Fibroblast of lung (primary cell): ENCODE results near the gene SDC1. TPM values are rescaled to one million over a fixed set of nuclear protein-coding genes. Genes with fewer than 3 reads are reported as not detected.
A peak's percentile ranks its signal among the peaks of the same experiment; 100 is the strongest.

Experiments
- DNase-seq, 2 donors: peaks; one replicate each; pipeline versions ENCODE4 v3.0.0 to v3.0.0-alpha.2; 2010; ENCODE audit warnings: low read depth in 2 of 2
- H2AFZ ChIP-seq: 2 replicates; pipeline ENCODE4 v1.5.1; 2012; ENCODE audit warnings: low read length, control low read depth, inconsistent platforms
- H3K27ac ChIP-seq: 2 replicates; pipeline ENCODE4 v1.5.1; 2011; ENCODE audit warnings: low read length, control low read depth; ENCODE audit not compliant: insufficient read depth
- H3K27me3 ChIP-seq: 2 replicates; pipeline ENCODE4 v1.5.1; 2011; ENCODE audit warnings: mild to moderate bottlenecking, low read length; ENCODE audit not compliant: control insufficient read depth, insufficient read depth
- H3K36me3 ChIP-seq: 2 replicates; pipeline ENCODE4 v1.5.1; 2011; ENCODE audit warnings: low read length; ENCODE audit not compliant: control insufficient read depth, insufficient read depth
- H3K4me1 ChIP-seq: 2 replicates; pipeline ENCODE4 v1.5.1; 2011; ENCODE audit warnings: low read length; ENCODE audit not compliant: control insufficient read depth, insufficient read depth; ENCODE audit errors: extremely low read depth
- H3K4me2 ChIP-seq: 2 replicates; pipeline ENCODE4 v1.5.1; 2011; ENCODE audit warnings: low read length, control low read depth; ENCODE audit not compliant: insufficient read depth; ENCODE audit errors: extremely low read depth
- H3K4me3 ChIP-seq, 4 experiments: fragments of 200-600 bp in 1 of 4; sonication (generic) in 1 of 4; replicated peaks in 1 of 4; 2 replicates each; pipeline ENCODE4 v1.5.1; 2011 to 2016; ENCODE audit warnings: low read length in 4 of 4, low read depth in 3 of 4, mild to moderate bottlenecking in 3 of 4, control low read depth in 2 of 4, inconsistent platforms in 1 of 4, mixed read lengths in 1 of 4; ENCODE audit not compliant: insufficient read depth in 1 of 4; ENCODE audit errors: control extremely low read depth in 1 of 4
- H3K79me2 ChIP-seq: 2 replicates; pipeline ENCODE4 v1.5.1; 2012; ENCODE audit warnings: mild to moderate bottlenecking, low read length, inconsistent platforms; ENCODE audit not compliant: control insufficient read depth, insufficient read depth
- H3K9ac ChIP-seq: 2 replicates; pipeline ENCODE4 v1.5.1; 2011; ENCODE audit warnings: mild to moderate bottlenecking, low read length, control low read depth; ENCODE audit not compliant: insufficient read depth
- H3K9me3 ChIP-seq: 2 replicates; pipeline ENCODE4 v1.5.1; 2012; ENCODE audit warnings: low read depth, low read length; ENCODE audit not compliant: control insufficient read depth, insufficient read depth
- H4K20me1 ChIP-seq: 2 replicates; pipeline ENCODE4 v1.5.1; 2011; ENCODE audit warnings: low read length; ENCODE audit not compliant: control insufficient read depth, insufficient read depth; ENCODE audit errors: extremely low read depth
- CTCF ChIP-seq, 2 donors: IDR thresholded peaks in 1 of 2; conservative IDR thresholded peaks in 1 of 2; 1 replicate in 1 of 2; 2 replicates in 1 of 2; pipeline ENCODE4 v1.5.1; 2011 to 2012; ENCODE audit warnings: low read length in 2 of 2, control low read depth in 1 of 2, inconsistent platforms in 1 of 2, low read depth in 1 of 2, mild to moderate bottlenecking in 1 of 2
- EZH2 ChIP-seq: IDR thresholded peaks from 2 replicates; pipeline ENCODE4 v1.5.1; 2012; ENCODE audit warnings: low read length, control low read depth, mild to moderate bottlenecking; ENCODE audit errors: missing control alignments
- polyA plus RNA-seq, 2 donors: library from polyadenylated mRNA; depleted of rRNA in 1 of 2; stranded (reverse) in 1 of 2; unstranded in 1 of 2; fragments of >200 nt; gene quantifications; 2 replicates each; pipeline ENCODE4 v1.2.1, GENCODE V29; 2011 to 2012; ENCODE audit warnings: missing spikeins in 1 of 2
- total RNA-seq: library from RNA; depleted of rRNA; stranded (reverse); fragments of >200 nt; gene quantifications from 2 replicates; pipeline ENCODE4 v1.2.1, GENCODE V29; 2014

The SDC1 gene
- total and polyA plus RNA-seq, 2 donors (not counting 1 experiment from before 2014, with no cell fraction given) = 14.6 to 56.8 TPM

GRCh38 chr2:20209373-20210109 lies 15.4 kb downstream of the SDC1 start:
- no peak overlapping the region for H3K9ac ChIP-seq
- H4K20me1 ChIP-seq = no peaks in the 10 kb centered on the region
- no peak overlapping the region for H3K4me2 ChIP-seq
- H3K27ac ChIP-seq = no peak overlapping the region
- H3K79me2 ChIP-seq = no peaks in the 10 kb centered on the region
- no peak overlapping the region for H3K4me3 ChIP-seq
- TF ChIP-seq EZH2 (no peak), CTCF (conservative IDR thresholded peaks at IDR 0.05 in 1 of 2, IDR thresholded peaks at IDR 0.05 in 1 of 2; ENCODE audit: low read depth in 1 of 2, low read length in 2 of 2) (no peak)
- H2AFZ ChIP-seq = no peak overlapping the region
- H3K27me3 ChIP-seq = no peaks in the 10 kb centered on the region
- H3K36me3 ChIP-seq = no peaks in the 10 kb centered on the region
- DNase-seq = no peak
- H3K4me1 ChIP-seq = peaks cover 2% of the 10 kb centered on the region
- no peaks in the 10 kb centered on the region for H3K9me3 ChIP-seq

- no peaks in the 10 kb centered on the region for H4K20me1 ChIP-seq
- H3K79me2 ChIP-seq = no peaks in the 10 kb centered on the region
- no peaks in the 10 kb centered on the region for H3K27me3 ChIP-seq
- no peak overlapping the region for H3K9ac ChIP-seq
- H2AFZ ChIP-seq = peak overlapping the region; percentile 73
- H3K4me2 ChIP-seq = peak overlapping the region; percentile 40
- peaks cover 2% of the 10 kb centered on the region for H3K4me1 ChIP-seq
- TF ChIP-seq CTCF (conservative IDR thresholded peaks at IDR 0.05 in 1 of 2, IDR thresholded peaks at IDR 0.05 in 1 of 2; ENCODE audit: low read depth in 1 of 2, low read length in 2 of 2) = no peak
- TF ChIP-seq EZH2 = no peak
- H3K36me3 ChIP-seq = no peaks in the 10 kb centered on the region
- H3K4me3 ChIP-seq = no peak overlapping the region
- H3K9me3 ChIP-seq = no peaks in the 10 kb centered on the region
- no peak for DNase-seq
- no peak overlapping the region for H3K27ac ChIP-seq
These were observed 16.5 kb downstream of the SDC1 start for GRCh38 chr2:20208476-20208859.

GRCh38 chr2:20207051-20207450 lies 17.9 kb downstream of the SDC1 start:
- Histone ChIP-seq H3K4me2 (no peak overlapping the region), H3K79me2 (no peaks in the 10 kb centered on the region), H2AFZ (no peak overlapping the region), H3K27ac (no peak overlapping the region), H3K36me3 (no peaks in the 10 kb centered on the region), H3K9ac (no peak overlapping the region), H3K4me3 (no peak overlapping the region), H3K4me1 (no peaks in the 10 kb centered on the region), H3K9me3 (no peaks in the 10 kb centered on the region), H3K27me3 (no peaks in the 10 kb centered on the region), H4K20me1 (no peaks in the 10 kb centered on the region)
- TF ChIP-seq CTCF (conservative IDR thresholded peaks at IDR 0.05 in 1 of 2, IDR thresholded peaks at IDR 0.05 in 1 of 2; ENCODE audit: low read depth in 1 of 2, low read length in 2 of 2) (no peak), EZH2 (no peak)
- DNase-seq = no peak
